ENCODE measurements around the gene ARHGEF4. TPM values are rescaled to one million over a fixed set of nuclear protein-coding genes. Genes with fewer than 3 reads are reported as not detected.

ARHGEF4 gene
- polyA plus RNA-seq, 3 donors = 0.05 TPM; not detected in 2

DNA sequence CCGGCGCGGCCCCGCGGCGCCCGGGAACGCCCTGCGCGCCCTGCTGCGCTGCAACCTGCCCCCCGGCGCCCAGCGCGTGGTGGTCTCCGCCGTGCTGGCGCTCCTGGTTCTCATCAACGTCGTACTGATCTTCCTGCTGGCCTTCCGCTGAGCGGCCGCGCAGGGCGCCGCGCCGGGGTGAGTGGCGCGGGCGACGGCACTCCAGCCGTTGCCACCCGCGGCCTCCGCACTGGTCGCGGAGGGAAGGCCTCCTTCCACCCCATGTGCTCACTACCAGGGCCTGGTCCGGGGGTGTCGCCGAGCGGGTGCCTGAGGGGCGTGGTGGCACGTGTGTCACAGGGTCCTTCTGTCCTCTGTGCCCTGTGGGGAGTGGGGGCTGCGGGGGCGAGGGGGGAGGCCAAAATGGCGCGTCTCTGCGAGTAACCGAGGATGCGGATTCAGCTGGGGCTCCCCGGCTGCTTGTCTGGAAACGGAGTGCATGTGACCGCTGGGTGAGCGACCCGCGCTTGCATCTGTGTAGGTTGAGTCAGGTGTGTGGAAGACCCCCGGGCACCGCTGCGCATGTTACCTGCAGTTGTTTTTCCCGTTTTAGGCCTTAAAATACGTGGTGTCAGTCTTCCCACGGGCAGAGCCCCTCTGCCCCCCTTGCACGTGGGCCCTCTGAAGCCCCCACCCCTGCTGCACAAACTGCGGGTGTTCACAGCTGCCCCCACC, 198.6 kb downstream of the ARHGEF4 start:
- no peaks in the 10 kb centered on the region for H3K9me3 ChIP-seq (replicated peaks in 1 of 2; ENCODE audit: control insufficient read depth in 1 of 2, insufficient read depth in 1 of 2, low read length in 2 of 2)
- no peak overlapping the region for H3K9ac ChIP-seq (ENCODE audit: insufficient read depth, low read length, poor library complexity, severe bottlenecking)
- H3K36me3 ChIP-seq (replicated peaks in 1 of 2; ENCODE audit: control insufficient read depth in 1 of 2, insufficient read depth in 2 of 2, low read length in 2 of 2) = no peaks in the 10 kb centered on the region
- Mint-ChIP-seq H3K4me1 (no peaks in the 10 kb centered on the region), H3K27ac (no peak overlapping the region), H3K9me3 (peaks cover 0 to 3% (median 0%) of the 10 kb centered on the region in 7 donors), H3K27me3 (ENCODE audit: low read depth in 3 of 3) (peaks cover 64 to 80% (median 66%) of the 10 kb centered on the region in 3 donors), H3K36me3 (no peaks in the 10 kb centered on the region), H3K4me3 (peak overlapping the region in 1 of 2 donors; percentile 66)
- no peak overlapping the region for H2AFZ ChIP-seq (ENCODE audit: insufficient read depth, low read depth, low read length, poor library complexity, severe bottlenecking)
- TF ChIP-seq, protein P1, sequence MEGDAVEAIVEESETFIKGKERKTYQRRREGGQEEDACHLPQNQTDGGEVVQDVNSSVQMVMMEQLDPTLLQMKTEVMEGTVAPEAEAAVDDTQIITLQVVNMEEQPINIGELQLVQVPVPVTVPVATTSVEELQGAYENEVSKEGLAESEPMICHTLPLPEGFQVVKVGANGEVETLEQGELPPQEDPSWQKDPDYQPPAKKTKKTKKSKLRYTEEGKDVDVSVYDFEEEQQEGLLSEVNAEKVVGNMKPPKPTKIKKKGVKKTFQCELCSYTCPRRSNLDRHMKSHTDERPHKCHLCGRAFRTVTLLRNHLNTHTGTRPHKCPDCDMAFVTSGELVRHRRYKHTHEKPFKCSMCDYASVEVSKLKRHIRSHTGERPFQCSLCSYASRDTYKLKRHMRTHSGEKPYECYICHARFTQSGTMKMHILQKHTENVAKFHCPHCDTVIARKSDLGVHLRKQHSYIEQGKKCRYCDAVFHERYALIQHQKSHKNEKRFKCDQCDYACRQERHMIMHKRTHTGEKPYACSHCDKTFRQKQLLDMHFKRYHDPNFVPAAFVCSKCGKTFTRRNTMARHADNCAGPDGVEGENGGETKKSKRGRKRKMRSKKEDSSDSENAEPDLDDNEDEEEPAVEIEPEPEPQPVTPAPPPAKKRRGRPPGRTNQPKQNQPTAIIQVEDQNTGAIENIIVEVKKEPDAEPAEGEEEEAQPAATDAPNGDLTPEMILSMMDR (IDR thresholded peaks at IDR 0.05) = no peak
- DNase-seq = no peak
- no peaks in the 10 kb centered on the region for H4K20me1 ChIP-seq (ENCODE audit: insufficient read depth, low read length)
- intact Hi-C loops (cut with micrococcal nuclease) = no loop called here
- WGBS (ENCODE audit: insufficient coverage) = 7% methylated on average over 44 of the region's 65 CpGs
- H3K27me3 ChIP-seq (ENCODE audit: control insufficient read depth in 2 of 2, insufficient read depth in 2 of 2, low read length in 2 of 2) = peaks cover 15 to 64% of the 10 kb centered on the region in 2 donors
- H3K4me2 ChIP-seq (replicated peaks; ENCODE audit: extremely low read depth, low read length, poor library complexity, severe bottlenecking) = no peak overlapping the region
- no peaks in the 10 kb centered on the region for H3K79me2 ChIP-seq (ENCODE audit: insufficient read depth, low read length)
- H3K4me3 ChIP-seq (replicated peaks in 1 of 3; ENCODE audit: low read depth in 2 of 3, low read length in 3 of 3) = no peak overlapping the region
- no peak overlapping the region for H3K27ac ChIP-seq (ENCODE audit: low read depth in 1 of 2, low read length in 2 of 2)
- no peaks in the 10 kb centered on the region for H3K4me1 ChIP-seq (ENCODE audit: control insufficient read depth in 1 of 2, insufficient read depth in 2 of 2, low read length in 2 of 2)

DNA sequence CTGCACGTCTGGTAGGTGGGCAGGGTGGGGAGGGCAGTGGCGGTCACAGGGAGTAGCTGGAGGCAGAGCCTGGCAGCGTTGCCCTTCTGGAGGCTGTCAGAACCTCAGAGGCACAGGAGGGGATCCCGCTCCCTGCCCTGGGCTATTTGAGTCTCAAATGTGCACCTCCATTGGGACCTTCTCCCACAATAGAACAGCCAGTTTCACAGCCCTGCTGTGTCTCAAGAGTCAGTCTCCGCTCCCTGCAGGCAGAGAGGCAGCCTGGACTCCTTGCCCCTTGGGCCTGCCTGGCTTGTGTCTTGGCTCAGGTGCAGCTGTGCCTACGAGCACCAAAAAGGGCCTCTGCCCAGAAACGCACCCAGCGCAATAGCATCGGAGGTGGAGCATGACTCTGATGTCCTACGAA, 199.1 kb downstream of the ARHGEF4 start:
- Histone ChIP-seq H2AFZ (ENCODE audit: insufficient read depth, low read depth, low read length, poor library complexity, severe bottlenecking) (no peak overlapping the region), H3K4me3 (replicated peaks in 1 of 3; ENCODE audit: low read depth in 2 of 3, low read length in 3 of 3) (no peak overlapping the region), H4K20me1 (ENCODE audit: insufficient read depth, low read length) (no peaks in the 10 kb centered on the region), H3K27ac (ENCODE audit: low read depth in 1 of 2, low read length in 2 of 2) (no peak overlapping the region), H3K36me3 (replicated peaks in 1 of 2; ENCODE audit: control insufficient read depth in 1 of 2, insufficient read depth in 2 of 2, low read length in 2 of 2) (no peaks in the 10 kb centered on the region), H3K4me2 (replicated peaks; ENCODE audit: extremely low read depth, low read length, poor library complexity, severe bottlenecking) (no peak overlapping the region), H3K9ac (ENCODE audit: insufficient read depth, low read length, poor library complexity, severe bottlenecking) (no peak overlapping the region), H3K27me3 (ENCODE audit: control insufficient read depth in 2 of 2, insufficient read depth in 2 of 2, low read length in 2 of 2) (peaks cover 17 to 69% of the 10 kb centered on the region in 2 donors), H3K4me1 (ENCODE audit: control insufficient read depth in 1 of 2, insufficient read depth in 2 of 2, low read length in 2 of 2) (no peaks in the 10 kb centered on the region), H3K79me2 (ENCODE audit: insufficient read depth, low read length) (no peaks in the 10 kb centered on the region), H3K9me3 (replicated peaks in 1 of 2; ENCODE audit: control insufficient read depth in 1 of 2, insufficient read depth in 1 of 2, low read length in 2 of 2) (no peaks in the 10 kb centered on the region)
- WGBS (ENCODE audit: insufficient coverage) = 78% methylated on average over 7 of the region's 10 CpGs
- Mint-ChIP-seq H3K36me3 (no peaks in the 10 kb centered on the region), H3K4me3 (peak overlapping the region in 1 of 2 donors; percentile 66), H3K4me1 (no peaks in the 10 kb centered on the region), H3K27ac (no peak overlapping the region), H3K9me3 (peaks cover 0 to 3% (median 0%) of the 10 kb centered on the region in 7 donors), H3K27me3 (ENCODE audit: low read depth in 3 of 3) (peaks cover 69 to 84% (median 70%) of the 10 kb centered on the region in 3 donors)
- TF ChIP-seq, protein P1 (IDR thresholded peaks at IDR 0.05) = no peak
- intact Hi-C loops (cut with micrococcal nuclease) = no loop called here
- no peak for DNase-seq

Data from CD14-positive monocyte (primary cell).